ENCODE data around the gene MSANTD3.

Gene MSANTD3

GRCh38 chr9:100466829-100467221 lies 39.9 kb downstream of the MSANTD3 start:
- no peak for DNase-seq

GRCh38 chr9:100468041-100468440 lies 41.1 kb downstream of the MSANTD3 start:
- DNase-seq: no peak

GRCh38 chr9:100472268-100472667 lies 45.3 kb downstream of the MSANTD3 start:
- no peak for DNase-seq

GRCh38 chr9:100472788-100473275 lies 45.9 kb downstream of the MSANTD3 start, which contains the start of gene TMEFF1:
Gene TMEFF1 (plus strand): TSS chr9:100473149. CDS start chr9:100473545, 396 bp downstream.
- peak; percentile 73 for DNase-seq

GRCh38 chr9:100473276-100474081 lies 46.5 kb downstream of the MSANTD3 start:
- DNase-seq: peak; percentile 69

DNA sequence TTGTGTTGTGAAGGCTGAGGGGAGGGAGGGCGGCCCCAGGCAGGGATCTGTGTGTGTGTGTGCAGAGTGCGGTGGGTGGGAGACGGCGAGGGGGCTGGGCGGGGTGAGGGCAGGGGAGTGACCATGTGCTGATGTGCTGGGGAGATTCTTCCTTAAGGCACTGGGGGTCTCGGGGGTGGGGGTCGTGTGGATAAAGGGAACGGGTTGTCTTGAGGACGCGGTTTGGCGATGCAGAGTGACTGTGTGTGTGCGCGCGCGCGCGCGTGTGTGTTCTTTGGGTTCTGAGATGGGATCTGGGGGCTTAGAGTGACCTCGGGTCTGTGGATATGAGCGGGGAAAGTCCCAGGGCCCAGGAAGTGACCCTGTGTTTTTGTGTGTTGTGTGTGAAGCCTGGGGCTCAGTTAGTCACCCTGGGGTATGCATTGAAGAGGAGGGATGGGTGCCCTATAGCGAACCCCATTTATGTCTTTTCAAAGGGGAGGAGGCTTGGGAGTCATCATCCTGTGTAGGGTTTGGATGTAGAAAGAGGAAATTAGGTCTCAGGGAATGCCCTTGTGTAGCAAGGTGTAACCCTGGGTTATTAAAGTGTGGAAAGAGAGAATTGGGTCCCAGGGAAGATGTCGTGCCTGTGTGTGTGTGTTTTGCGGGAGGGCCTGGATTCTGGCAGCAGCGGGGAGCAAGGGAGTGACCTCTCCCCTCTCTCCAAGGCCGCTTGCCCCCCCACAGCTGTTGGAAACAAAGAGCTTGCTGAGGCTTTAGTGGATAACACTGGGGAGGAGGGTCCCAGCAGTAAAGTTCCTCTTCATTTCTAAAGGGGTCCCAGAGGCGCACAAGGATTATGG lies 47.4 kb downstream of the MSANTD3 start:
- DNase-seq: no peak

DNA sequence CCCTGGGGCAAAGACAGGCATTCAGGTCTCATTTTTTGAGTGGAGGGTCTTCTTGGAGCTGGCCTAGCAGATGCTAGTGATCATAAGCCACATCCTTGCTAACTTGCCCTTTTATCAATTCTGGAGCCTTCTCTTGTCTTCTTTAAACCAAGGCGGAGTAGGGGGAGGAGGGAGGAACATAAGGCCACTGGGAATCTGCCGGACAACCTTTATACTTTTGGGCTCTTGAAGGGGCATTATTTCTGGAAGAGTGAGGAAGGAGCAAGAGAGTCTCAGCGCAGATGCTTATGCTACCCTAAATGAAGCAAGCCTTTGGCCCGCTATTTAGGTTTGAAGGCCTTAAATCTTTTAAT lies 48.0 kb downstream of the MSANTD3 start:
- DNase-seq: no peak

- no peak for DNase-seq
Observed at GRCh38 chr9:100477241-100477640, 50.3 kb downstream of the MSANTD3 start.

GRCh38 chr9:100478192-100478591 lies 51.2 kb downstream of the MSANTD3 start:
- no peak for DNase-seq

DNA sequence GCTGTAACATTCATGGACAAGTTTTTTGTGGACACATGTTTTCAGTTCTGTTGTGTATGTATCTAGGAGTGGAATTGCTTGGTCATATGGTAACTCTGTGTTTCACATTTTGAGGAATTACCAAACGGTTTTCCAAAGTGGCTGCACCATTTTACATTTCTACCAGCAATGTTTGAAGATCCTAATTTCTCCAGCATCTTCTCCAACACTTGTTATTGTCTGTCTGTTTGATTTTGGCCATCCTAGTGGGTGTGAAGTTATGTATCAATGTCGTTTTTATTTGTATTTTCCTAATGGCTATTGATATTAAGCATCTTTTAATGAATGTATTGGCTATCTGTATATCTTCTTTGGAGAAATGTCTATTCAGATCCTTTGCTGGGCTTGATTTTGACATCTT lies 52.9 kb downstream of the MSANTD3 start:
- no peak for DNase-seq

DNA sequence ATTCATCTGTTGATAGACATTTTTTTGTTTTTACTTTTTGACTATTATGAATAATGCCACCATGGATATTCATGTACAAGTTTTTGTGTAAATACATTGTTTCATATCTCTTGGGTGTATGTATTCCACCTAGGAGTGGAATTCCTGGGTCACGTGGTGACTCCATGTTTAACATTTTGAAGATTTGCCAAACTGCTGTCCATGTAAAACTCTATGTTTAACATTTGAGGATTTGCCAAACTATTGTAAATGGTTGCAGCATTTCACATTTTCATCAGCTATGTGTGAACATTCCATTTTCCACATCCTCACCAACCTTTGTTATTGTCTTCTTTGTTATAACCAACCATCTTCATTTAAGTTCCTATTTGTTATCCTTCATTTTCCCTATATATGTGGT lies 58.3 kb downstream of the MSANTD3 start:
- DNase-seq: no peak

GRCh38 chr9:100486479-100487176 lies 59.7 kb downstream of the MSANTD3 start:
- DNase-seq: no peak

DNA sequence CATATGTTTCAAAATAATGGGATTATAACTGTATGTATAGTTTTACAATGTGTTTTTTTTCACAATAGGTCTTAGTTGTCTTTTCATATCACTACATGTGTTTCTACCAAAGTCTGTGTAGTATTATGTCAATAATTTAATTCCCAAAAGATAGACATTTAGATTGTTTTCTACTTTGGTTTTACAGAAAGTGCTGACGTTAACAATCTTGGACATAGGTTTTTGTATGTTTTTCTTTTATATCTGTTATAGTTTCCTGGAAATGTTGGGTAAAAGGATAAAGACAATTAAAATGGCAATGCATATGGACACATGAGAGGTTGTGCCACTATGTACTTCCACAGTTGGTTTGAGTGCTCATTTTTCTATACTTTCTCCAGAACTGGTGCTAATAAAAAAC lies 61.2 kb downstream of the MSANTD3 start:
- no peak for DNase-seq

GRCh38 chr9:100489836-100490235 lies 62.9 kb downstream of the MSANTD3 start:
- DNase-seq: no peak

DNA sequence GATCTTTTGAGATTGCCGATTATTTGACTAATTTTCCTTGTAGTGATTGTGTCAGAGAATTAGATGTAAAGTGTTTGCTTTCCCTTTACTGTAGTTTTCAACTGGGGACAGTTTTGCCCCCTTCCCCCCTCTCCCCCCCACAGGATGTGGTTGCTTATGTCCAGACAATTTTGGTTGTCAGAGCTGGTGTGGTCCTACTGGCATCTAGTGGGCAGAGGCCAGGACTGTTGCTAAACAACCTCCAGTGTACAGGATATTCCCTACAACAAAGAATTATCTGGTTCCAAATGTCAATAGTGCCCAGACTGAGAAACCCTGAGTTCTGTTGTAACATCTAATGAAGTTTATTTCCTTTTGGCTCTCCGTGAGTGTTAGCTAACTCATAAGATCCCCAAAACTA lies 66.0 kb downstream of the MSANTD3 start:
- DNase-seq: no peak

- no peak for DNase-seq
Observed at GRCh38 chr9:100498592-100498991, 71.6 kb downstream of the MSANTD3 start.

DNA sequence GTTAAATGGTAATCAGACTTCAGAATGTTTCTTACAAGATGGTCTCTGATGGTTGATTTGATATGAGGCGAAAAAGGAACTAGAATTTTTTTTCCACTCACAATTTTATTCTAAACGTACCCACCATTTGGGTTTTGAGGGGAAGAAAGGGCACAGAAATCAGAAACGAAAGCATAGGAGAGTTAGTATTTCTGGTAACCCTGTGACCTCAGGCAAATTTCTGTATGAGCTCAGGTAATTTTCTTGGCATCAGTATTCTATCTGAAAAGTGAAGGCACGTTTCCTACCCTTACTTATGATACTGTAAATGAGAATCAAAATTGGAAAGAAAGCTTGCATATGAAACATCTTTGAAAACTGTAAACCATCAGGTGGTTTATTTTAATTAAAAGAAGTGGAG lies 72.5 kb downstream of the MSANTD3 start:
- DNase-seq: no peak

DNA sequence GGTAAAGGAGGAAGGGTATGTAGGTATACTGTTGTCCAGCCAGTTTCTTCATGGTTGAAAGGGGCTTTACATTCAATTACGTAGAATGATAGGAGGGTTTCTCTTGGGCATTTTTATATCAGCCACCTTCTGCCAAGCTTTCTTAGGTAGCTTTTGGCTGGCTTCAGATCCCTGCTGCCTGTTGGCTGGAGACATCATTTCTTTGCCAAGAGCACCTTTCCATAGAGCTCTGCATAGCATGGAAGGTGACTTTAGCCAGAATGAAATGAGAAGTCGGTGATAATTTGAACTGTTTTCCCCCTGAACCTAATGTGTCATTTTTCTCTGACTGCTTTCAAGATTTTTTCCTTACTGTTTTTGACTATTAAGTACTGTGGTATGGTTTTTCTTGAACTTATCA lies 72.9 kb downstream of the MSANTD3 start:
- no peak for DNase-seq
